ENCODE measurements around the gene NPS.

DNA sequence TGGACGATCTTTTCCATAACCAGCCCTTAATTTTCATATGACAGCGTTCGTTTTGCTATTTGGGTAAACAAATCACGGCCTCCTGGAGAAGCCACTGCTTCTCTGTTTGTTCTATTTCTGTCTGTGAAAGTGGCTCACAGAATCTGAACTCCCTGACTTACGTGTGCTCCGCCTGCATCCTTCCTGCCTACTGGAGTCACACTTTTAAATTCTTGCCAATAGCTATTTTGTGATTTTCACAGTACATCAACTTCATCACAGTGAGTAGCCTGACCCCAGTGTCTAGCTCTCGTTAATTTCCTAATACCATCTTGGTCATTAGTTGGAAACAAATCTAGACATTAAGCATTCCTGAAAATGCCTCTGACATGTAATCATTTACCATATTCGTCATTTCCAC, 49.0 kb upstream of the NPS start:
- no peak for TF ChIP-seq ZNF585B (tag by site-specific recombination; IDR thresholded peaks at IDR 0.05)
- TF ChIP-seq, protein P1, sequence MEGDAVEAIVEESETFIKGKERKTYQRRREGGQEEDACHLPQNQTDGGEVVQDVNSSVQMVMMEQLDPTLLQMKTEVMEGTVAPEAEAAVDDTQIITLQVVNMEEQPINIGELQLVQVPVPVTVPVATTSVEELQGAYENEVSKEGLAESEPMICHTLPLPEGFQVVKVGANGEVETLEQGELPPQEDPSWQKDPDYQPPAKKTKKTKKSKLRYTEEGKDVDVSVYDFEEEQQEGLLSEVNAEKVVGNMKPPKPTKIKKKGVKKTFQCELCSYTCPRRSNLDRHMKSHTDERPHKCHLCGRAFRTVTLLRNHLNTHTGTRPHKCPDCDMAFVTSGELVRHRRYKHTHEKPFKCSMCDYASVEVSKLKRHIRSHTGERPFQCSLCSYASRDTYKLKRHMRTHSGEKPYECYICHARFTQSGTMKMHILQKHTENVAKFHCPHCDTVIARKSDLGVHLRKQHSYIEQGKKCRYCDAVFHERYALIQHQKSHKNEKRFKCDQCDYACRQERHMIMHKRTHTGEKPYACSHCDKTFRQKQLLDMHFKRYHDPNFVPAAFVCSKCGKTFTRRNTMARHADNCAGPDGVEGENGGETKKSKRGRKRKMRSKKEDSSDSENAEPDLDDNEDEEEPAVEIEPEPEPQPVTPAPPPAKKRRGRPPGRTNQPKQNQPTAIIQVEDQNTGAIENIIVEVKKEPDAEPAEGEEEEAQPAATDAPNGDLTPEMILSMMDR (tag by site-specific recombination; IDR thresholded peaks at IDR 0.05), result no peak
- no peak for TF ChIP-seq ZNF416 (tag by site-specific recombination; IDR thresholded peaks at IDR 0.05)
- no peak for TF ChIP-seq ZNF433 (tag by site-specific recombination; IDR thresholded peaks at IDR 0.05; ENCODE audit: low read depth)
- TF ChIP-seq GLI4 (tag by site-specific recombination; IDR thresholded peaks at IDR 0.05), result no peak
- TF ChIP-seq REST (tag by site-specific recombination; IDR thresholded peaks at IDR 0.05), result no peak

Measured in HEK293 (cell line).